T-helper 2 cell treated with Interferon-gamma antibody and Interleukin-4, amounts not matched to agents 100 ng/mL and 5 ng/mL, for 36 hours (primary cell): ENCODE data around the gene ZFPM1. TPM values are rescaled to one million over a fixed set of nuclear protein-coding genes. Genes with fewer than 3 reads are reported as not detected.

ENCODE experiments used
- intact Hi-C: fragments of 100-400 bp; cut with micrococcal nuclease; formaldehyde crosslinking; loops from one replicate; pipeline ENCODE4 v1.15.1; 2023
- total RNA-seq: library from RNA; stranded (reverse); gene quantifications from 2 replicates; pipeline ENCODE4 v1.2.3, GENCODE V29; 2022

Gene ZFPM1
- total RNA-seq, 1 donor from 2014 or later, result 11.5 TPM

- intact Hi-C loops, result no loop called here
Measured at GRCh38 chr16:88494335-88495154, 41.5 kb downstream of the ZFPM1 start.

- intact Hi-C loops, result no loop called here
Measured at GRCh38 chr16:88495268-88495772, 42.2 kb downstream of the ZFPM1 start.

DNA sequence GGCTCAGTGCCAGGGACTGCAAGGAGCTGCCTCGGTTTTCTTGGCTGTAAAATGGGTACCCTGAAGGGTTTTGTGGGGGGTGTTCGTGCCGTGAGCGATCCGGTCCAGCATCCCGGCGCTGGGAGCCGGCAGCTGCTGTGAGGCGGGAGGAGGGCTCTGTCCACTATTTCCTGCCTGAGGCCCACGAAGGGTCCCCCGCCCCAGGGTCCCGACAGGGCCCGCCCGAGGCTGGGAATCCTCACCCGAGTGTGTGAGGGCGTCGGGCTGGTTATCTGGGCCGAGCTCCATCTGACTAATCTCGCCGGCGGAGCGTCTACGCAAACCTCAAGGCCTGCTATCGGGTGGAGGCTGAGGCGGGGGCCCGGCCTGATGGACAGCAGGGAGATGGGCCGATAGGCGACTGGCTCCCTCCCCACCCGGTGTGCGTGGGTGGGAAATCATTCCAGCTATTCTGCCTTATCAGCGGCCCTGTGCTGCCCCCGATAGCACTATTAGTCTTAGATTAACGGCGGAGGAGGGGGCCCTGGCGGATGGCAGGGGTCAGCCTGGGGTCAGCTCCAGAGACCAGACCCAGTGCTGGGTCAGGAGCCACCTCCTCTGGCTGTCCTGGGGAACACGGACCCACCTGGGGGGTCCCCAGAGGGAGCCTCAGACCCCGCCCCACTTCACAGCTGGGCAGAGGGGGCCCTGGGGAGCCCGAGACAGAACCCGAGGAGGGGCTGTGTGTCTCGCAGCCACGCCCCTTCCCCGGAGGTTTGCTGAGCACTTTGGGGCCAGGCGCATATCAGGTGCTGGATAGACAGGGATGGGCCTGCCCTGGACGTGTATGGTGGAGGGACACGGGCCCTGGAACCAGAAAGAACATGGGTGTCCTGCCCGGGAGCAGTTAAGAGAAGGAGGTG, 44.7 kb downstream of the ZFPM1 start:
- intact Hi-C loops, result no loop called here

- intact Hi-C loops, result no loop called here
Measured at GRCh38 chr16:88498576-88499208, 45.6 kb downstream of the ZFPM1 start.

DNA sequence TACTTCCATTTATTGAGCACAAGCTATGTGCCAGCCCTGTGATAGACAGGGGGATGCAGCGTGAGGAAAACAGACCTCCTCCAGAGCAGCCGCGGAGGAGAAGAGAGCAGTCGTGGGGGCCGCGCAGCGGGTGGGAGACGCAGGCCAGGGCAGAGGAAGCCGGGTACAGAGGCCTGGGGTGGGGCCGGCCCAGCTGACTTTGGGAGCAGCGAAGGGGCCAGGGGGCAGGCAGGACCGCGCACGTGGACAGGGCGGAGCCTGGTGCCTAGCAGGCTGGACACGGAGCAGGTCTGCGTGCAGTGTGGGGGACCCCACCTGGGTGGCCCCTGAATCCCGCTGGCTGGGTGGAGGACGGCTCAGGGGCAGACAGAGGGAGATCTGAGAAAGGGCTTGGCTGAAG, 46.2 kb downstream of the ZFPM1 start:
- intact Hi-C loops, result no loop called here

DNA sequence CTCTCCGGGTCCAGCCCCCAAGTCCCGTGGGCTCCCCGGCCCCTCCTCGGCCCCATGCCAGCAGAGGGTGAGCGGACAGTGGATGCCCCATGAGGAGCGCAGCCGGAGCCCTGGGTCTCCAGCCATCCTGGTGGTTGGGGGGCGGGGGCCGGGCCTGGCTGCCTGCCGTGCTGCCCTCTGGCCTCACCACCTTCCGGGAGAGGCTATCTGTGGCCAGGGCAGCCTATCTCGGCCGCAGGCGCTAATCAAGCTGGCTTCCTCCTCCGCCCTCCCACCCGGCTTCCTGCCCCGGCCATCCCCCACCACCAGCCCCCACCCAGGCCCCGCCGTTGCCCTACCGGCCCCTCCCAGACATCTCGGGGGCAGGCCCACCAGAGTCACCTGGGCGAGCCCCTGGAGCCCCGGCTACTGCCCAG, 46.8 kb downstream of the ZFPM1 start:
- intact Hi-C loops, result no loop called here

GRCh38 chr16:88500255-88500661, 47.2 kb downstream of the ZFPM1 start:
- intact Hi-C loops, result no loop called here

DNA sequence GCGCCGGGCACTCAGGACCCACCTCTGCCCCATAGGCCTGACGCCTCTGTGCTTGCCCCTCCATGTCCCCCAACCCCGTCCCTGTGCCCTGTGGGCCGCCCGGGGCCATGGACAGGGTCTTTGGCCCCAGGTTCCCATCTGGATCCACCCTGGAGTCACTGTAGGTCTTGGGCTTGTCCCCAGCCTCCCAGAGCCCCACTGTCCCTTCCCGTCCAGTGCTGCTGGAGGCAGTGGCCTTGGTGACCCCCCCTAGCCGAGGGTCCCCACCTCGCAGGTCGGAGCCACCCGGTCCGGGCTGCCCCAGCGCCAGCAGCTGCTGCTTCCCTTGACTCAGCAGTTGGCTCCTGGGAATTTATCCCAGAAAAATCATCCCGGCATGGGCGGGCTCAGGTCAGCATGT, 49.3 kb downstream of the ZFPM1 start:
- intact Hi-C loops, result no loop called here

DNA sequence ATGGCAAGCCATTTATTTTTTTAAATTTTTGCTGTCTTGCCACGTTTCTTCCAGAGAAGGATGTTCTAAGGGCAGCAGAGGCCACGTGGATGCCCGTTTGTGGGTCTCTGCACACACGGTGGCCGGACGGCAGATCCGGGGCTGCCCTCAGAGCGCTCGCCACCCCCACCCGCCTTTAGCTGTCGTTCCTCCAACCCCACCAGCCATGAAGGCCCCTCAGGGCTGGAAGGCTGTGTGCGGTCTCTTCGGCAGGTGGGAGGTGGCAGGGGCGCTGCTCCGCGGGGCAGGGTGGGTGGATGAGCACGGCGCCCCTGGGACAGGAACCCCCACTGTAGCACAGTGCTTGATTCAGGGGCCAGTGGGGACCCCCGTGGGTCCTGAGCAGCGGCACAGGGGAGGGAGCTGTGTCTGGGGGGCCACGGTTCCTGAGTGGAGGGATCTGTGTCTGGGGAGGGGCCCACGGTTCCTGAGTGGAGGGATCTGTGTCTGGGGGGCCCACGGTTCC, 49.7 kb downstream of the ZFPM1 start:
- intact Hi-C loops, result no loop called here

GRCh38 chr16:88503374-88503770, 50.3 kb downstream of the ZFPM1 start:
- intact Hi-C loops, result no loop called here

GRCh38 chr16:88503771-88504488, 50.9 kb downstream of the ZFPM1 start:
- intact Hi-C loops, result no loop called here

DNA sequence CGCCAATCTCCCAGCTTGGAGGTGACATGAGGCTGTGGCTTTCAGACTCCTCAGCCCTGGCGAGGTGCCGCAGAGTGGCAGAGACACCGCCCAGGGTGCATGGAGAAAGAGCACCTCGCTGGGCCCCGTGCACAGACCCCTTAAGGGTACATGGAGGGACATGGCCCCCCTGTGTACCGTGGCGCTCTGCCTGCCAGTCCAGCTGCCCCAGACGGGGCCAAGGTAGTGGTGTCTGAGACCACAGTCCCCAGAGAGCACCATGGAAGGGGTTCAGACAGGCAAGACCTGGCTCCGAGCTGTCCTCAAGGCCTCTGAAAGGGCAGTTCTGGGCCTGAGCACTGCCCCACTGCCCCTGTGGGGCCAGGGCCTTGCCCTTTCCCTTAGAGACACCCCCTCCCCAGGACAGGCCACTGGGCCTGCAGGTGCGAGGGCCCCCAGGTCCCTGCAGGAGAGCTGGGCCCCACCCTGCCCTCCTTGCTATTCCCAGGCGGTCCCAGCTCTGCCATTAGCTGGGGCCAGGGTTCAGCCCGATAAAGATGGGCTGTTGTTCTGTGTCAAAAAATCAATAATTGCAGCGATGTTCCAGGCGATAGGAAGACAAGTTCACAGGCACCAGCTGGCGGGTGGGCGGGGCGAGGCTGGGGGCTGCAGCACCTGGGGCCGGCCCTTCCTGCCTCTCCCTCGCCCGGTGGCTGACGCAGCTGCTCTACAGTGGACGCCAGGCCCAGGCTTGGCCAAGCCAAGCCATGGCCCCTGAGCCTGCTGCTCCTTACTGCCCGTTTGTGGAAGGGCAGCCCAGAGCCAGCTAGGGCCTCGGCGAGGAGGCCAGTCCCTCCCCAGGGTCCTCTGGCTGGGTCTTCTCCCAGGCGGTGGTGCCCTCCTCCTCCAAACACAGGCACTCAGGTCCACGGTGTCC, 51.7 kb downstream of the ZFPM1 start:
- intact Hi-C loops, result no loop called here

GRCh38 chr16:88505405-88506082, 52.5 kb downstream of the ZFPM1 start:
- intact Hi-C loops, result no loop called here

DNA sequence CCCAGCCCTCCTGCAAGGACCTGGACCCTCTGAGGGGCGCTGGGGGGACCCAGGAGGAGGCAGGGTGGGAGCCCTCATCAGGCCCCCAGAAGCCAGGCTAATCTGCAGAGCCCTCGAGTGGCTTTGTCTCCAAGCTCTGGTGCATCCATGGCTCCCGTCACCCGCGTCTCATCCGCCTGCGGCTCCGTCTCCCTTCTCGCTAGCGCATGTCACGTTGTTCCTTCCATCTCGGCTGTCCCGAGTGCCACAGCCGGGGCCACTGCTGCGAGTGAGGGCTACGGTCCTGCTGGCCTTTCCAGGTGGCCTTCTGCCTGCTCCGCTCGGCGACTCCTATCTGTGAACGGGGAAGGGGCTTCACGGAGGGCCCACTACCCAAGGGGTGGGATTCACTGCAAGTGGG, 53.6 kb downstream of the ZFPM1 start:
- intact Hi-C loops, result no loop called here

- intact Hi-C loops, result no loop called here
Measured at GRCh38 chr16:88507231-88507743, 54.2 kb downstream of the ZFPM1 start.

GRCh38 chr16:88508376-88508867, 55.3 kb downstream of the ZFPM1 start:
- intact Hi-C loops, result no loop called here

DNA sequence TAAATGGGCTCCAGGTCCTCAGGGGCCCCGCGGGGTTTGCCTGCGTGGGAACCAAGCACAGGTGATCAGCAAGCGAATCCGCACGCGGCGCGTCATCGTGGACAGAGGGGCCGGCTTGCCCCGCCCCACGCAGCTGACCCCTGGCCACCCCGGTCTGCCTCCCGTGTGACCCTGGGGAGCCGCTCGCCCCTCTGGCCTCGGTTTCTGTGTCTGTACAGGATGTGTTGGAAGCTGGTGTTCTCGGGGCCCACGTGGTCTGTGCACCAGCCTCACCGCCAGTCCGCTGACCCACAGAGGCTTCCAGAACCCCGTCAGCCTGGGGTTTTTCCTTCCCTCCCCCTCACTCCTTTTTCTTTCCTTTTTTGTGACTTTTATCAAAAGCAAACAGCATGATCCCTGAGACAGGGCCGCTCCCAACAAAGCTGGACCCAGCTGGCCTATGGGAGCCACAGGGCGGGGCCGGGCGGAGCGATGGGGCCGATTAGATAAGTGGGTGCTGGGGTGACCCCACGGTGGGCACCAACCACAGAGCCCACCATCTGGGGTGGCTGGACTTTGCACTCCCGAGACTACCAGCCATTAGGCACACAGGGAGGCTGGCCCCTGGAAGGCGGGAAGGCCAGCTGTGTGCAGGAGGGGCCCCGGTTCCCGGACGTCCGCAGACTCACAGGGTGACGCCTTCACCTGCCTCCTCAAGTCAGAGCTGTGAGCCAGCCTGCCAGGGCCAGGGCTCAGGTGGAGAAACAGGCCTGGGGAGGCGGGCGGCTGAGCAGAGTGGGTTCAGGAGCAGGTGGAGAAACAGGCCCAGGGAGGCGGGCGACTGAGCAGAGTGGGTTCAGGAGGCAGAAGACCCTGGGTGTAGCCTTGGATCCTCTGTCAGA, 56.0 kb downstream of the ZFPM1 start:
- intact Hi-C loops, result no loop called here

- intact Hi-C loops, result no loop called here
Measured at GRCh38 chr16:88509749-88510069, 56.6 kb downstream of the ZFPM1 start.
